ENCODE data around the gene DPH2. TPM values are rescaled to one million over a fixed set of nuclear protein-coding genes. Genes with fewer than 3 reads are reported as not detected.

The DPH2 gene
- total RNA-seq, 1 donor from 2014 or later, result 24.3 TPM

DNA sequence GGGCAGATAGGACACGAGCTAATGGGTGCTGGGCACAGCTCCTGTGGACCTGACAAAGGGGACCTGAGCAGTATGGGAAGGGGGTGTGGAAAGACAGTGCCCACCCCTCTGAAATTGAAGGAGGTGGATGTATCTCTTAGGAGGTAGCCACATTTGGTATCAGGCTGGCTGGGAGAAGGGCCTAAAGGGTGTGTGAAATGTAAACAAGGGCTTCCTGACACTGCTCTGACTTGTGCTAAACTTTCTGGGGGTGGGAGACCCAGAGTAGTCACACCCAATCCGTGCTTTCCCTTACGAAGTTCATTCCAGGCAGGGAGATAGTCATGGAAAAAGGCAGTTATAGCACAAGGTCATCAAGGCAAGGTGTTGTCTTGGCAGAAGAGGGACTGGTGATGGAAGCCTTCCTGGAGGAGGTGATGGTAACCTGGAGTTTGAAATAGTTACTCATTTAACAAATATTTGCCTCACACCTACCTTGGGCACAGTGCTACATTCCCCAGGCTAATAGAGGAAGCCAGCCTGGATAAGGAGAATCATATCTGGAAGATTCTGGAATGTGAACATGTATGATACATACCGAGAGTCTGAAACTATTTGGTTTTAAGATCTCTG lies 16.3 kb downstream of the DPH2 start:
- no peak for DNase-seq

DNA sequence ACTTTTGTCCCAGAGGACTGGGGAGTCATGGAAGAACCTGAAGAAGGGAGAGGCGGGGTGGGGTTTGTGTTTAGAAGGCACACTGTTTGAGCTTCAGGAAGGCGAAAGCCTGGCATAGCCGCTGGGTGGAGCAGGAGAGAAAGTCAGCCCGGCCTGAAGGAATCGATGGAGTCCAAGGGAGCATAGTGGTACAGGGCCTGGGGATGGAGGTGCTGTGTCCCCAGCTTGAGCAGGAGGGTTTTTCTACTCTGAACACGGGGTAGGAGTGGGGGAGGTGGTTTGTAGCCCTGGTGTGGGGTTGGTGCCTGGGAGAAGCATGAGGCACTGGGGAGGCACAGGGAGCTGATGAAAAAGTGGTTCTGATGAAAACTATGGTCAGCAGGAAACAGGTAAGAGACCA lies 16.9 kb downstream of the DPH2 start:
- no peak for DNase-seq

- DNase-seq, result no peak
Observed at GRCh38 chr1:43987159-43987902, 17.5 kb downstream of the DPH2 start.

DNA sequence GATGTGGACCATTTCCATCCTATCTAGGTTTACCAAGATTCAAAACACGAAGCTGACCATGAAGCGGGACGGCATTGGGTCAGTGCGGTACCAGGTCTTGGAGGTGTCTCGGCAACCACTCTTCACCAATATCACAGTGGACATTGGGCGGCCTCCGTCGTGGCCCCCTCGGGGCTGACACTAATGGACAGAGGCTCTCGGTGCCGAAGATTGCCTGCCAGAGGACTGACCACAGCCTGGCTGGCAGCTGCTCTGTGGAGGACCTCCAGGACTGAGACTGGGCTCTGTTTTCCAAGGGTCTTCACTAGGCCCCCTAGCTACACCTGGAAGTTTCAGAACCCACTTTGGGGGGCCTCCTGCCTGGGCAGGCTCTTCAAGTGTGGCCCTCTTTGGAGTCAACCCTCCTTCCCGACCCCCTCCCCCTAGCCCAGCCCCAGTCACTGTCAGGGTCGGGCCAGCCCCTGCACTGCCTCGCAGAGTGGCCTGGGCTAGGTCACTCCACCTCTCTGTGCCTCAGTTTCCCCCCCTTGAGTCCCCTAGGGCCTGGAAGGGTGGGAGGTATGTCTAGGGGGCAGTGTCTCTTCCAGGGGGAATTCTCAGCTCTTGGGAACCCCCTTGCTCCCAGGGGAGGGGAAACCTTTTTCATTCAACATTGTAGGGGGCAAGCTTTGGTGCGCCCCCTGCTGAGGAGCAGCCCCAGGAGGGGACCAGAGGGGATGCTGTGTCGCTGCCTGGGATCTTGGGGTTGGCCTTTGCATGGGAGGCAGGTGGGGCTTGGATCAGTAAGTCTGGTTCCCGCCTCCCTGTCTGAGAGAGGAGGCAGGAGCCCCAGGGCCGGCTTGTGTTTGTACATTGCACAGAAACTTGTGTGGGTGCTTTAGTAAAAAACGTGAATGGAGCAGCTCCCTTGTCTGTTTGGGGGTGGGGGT lies 20.7 kb downstream of the DPH2 start:
- no peak for DNase-seq

GRCh38 chr1:43991200-43991475 lies 21.3 kb downstream of the DPH2 start:
- no peak for DNase-seq

GRCh38 chr1:43991476-43992231 lies 21.8 kb downstream of the DPH2 start, which contains the start of gene CCDC24:
Gene CCDC24 (plus strand): TSS chr1:43991599. CDS start chr1:43991879, 280 bp downstream.
- DNase-seq, result peak; percentile 61

- peak; percentile 18 for DNase-seq
Observed at GRCh38 chr1:43992232-43992995, 22.6 kb downstream of the DPH2 start.

DNA sequence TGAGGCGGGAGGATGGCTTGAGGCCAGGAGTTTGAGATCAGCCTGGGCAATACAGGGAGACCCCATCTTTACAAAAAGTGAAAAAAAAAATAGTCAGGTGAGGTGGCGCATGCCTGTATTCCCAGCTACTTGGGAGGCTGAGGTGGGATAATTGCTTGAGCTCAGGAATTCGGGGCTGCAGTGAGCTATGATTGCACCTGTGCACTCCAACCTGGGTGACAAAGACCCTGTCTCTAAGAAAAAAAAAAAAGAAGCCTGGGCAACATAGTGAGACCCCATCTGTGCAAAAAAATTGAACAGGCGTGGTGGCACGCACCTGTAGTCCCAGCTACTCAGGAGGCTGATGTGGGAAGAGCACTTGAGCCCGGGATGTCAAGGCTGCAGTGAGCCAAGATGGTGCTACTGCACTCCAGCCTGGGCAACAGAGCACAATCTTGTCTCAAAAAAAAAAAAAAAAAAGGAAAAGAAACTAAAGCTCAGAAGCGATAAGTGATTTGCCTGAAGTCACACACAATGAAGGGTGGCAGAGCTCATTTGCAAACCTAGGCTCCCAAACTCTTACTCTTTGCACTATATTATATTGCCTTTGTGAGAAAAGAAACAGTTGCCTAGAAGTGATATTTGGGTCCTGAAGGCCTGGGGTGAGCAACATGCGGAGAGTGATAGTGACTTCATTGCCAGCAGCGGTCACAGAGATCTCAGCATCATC lies 23.6 kb downstream of the DPH2 start:
- no peak for DNase-seq

- DNase-seq, result no peak
Observed at GRCh38 chr1:43994071-43994470, 24.3 kb downstream of the DPH2 start.

DNA sequence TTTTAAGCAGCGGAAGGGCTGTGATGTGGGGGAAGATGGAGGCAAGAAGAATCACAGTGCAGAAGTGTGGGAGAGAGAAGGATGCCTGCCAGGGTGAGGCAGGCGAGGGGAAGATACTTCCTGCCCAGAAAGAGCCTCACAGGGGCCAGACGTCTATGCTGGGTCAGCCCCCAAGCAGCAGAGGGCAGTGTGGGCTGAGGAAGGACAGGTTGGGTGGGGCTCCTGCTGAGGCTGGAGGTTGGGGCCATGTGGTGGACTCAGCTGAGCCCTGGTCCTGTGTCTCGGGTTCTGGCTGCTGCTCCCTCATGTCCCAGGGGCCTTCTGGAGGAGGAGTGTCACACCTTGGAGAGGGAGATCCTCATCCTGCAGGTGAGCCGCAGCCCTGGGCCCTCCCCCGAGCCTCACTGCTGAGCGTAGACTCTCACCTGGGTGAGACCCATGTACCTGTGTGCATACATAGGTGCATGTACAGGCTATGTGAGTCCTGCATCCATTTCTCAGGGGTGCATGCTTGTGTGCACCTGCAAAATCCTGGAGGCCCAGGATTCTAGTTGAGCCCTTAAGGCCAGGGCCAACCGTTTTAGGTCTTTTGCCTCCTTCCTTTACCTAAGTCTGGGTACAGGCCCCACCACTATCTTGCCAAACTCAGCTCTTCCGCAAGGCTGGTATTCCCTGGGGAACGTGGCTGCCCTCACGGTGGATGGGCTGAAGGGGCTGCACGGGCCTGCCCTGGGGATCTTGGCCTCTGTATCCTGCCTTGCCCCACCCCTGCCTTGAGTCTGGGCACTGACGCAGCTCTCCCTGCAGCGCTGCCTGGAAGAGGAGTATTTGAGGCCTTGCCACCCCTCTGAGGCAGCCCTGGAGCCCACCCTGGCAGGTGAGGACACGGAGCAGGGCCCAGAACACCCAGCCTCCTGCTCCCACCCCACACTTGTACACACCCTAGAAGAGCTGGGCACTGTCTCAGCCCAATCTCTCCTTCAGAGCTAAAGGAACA lies 25.3 kb downstream of the DPH2 start:
- peak; percentile 29 for DNase-seq

DNA sequence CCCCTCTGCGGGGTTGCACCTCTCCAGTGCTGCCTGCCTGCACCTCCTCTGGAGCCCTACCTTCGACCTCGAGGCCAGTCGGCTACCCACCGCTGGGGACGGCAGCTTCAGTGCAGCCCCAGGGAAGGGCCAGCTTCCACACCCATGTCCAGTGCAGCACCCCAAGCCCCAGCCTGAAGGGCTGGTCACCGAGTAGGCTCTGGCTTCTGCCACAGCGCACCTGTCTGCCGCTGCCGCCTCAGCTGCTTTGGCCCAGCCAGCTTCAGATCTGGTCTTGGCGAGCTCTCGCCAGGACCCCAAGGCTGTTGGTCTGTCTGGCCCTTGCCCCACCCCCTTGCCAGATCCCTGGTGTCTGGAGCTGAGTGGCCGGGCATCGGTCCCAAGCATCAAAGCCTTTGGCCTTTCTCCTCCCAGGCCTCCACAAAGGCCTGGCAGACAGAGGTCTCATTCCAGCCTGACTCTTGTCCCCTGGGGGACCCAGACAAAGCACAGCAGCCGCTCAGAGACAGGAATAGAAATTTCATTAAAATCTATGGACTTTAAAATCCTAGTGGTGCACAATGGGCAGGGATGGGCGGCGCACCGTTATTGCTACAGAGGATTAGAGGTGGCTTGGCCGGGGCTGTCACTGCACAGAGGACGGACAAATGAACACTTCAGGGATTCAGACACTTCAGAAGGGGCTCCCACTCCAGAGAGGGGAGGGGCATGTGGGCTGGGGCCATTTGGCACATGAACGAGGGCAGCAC lies 26.3 kb downstream of the DPH2 start:
- DNase-seq, result no peak

GRCh38 chr1:43996733-43997115 lies 26.9 kb downstream of the DPH2 start:
- no peak for DNase-seq

GRCh38 chr1:43997295-43997999 lies 27.6 kb downstream of the DPH2 start:
- DNase-seq, result no peak

- DNase-seq, result no peak
Observed at GRCh38 chr1:43998000-43998378, 28.2 kb downstream of the DPH2 start.

DNA sequence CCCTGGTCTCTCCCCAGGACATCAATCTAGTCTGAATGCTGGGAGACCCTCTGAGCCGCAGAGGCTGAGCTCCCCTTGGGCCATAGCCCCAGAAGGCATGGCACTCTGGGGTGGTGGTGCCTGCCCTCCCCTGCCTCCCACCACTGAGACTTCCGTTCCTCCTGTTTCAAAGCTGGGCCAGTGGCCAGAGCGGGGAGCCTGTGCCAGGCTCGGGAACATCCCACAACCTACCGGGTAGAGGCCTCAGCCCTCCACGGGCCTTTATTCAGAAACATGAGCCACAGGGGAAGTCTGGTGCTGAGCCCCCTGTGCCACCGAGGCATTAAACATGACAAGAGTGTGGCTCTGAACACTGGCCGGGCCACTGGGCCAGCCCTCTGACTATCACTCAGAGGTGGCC lies 29.6 kb downstream of the DPH2 start:
- no peak for DNase-seq

GRCh38 chr1:44000122-44000665 lies 30.4 kb downstream of the DPH2 start:
- DNase-seq, result no peak

DNA sequence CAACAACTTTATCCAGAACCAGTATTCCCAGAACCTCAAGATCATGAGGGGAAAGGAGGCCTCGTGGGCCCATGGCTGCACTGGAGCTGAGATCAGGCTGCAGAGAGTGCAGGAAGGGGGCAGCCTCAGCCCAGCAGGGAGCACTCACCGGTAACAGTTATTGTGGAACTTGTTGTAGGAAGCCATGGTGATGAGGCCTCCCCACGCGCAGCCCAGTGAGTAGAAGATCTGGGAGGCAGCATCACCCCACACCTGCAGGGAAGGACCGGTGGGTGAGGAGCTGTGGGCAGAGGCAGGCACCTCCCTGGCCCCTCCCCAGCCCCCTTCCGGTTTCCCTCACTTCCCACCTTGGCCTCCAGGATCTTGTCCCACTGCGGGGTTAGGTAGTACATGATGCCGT lies 32.4 kb downstream of the DPH2 start:
- no peak for DNase-seq

- no peak for DNase-seq
Observed at GRCh38 chr1:44002606-44003157, 32.9 kb downstream of the DPH2 start.

All from dermis blood vessel endothelial cell (primary cell).